CD4-positive, alpha-beta T cell treated with Interleukin-15 for 1 hour (primary cell): Measurements from ENCODE around the gene SUSD5.
"Not testable (repeated sequence)": the region's sequence is repeated elsewhere in the genome, so short reads cannot be mapped to it uniquely, and the experiment has no call there.

ENCODE experiments used
- DNase-seq: peaks from one replicate; pipeline ENCODE4 v3.0.0-alpha.2; 2020

SUSD5 gene

DNA sequence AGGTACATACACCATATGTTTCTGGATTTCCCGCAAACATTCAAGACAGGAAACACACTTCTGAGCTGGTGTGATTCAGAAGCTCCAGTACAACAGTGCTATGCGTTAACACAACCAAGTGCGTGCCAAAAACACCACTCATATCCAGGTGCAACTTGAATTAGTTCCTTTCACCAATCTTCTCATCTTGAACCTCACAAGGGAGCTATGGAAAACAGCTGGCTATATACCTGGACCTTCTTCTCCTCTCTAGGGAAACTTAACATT is 31.3 kb downstream of the SUSD5 start:
- no peak for DNase-seq

DNA sequence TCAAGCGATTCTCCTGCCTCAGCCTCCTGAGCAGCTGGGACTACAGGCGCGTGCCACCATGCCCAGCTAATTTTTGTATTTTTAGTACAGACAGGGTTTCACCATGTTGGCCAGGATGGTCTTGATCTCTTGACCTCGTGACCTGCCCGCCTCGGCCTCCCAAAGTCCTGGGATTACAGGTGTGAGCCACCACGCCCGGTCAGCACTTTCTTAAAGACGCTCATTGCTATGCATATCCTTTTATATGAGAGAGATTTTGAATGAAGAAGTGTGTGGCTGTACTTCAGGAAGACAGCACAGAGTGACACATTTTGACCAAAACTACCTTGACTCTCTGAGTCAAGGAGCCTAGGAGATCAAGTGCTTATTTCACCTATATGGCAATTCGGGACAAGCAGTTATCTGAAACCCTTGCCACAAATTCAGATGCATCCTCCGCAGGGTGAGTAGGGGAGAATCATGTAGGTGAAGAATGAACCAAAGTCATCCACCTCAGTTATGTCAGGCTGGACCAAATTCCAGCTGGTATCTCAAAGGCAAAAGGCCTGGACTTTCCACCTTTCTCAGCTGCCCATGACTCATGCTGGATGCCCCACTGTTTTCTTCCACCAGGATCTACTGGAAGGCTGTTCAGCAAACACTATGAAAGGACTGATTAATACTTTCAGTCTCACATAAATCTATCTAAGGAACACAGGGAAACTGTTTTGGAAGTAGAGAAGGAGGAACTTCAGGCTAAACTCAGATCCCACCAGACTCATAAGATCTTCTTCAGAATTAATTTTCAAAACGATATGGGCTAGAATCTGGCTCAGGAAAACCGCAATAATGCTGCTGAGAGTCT is 31.9 kb downstream of the SUSD5 start:
- no peak for DNase-seq

DNA sequence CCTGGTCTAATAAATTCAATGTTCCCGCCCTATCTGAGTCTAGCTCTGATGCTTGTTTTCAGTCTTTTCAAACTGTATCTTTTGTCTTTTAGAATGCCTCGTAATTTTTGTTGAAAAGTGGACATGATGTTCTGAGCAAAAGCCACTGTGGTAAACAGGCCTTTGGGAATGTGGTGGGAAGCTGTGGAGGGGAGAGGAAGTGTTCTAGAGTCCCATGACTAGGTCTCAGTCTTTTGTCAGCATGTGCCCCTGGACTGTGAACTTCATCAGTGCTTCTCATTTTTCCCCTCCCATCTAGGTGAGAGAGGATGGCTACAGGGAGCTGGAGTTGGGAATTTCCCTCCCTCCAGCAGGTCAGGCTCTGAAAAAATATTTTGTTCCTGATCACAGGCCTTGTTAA is 33.7 kb downstream of the SUSD5 start:
- no peak for DNase-seq

DNA sequence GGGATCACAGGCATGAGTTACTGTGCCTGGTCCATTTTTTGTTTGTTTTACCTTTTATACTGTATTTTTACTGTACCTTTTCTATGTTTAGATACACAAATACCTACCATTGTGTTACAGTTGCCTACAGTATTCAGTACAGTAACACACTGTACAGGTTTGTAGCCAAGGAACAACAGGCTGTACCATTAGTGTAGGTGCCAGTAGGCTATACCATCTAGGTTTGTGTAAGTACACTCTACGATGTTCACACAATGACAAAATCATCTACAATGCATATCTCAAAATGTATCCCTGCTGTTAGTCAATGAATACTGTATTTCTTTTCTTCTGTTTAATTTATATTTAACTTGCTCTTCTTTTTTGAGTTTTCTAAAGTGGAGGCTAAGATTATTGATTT is 37.0 kb downstream of the SUSD5 start:
- not testable (repeated sequence) for DNase-seq

DNA sequence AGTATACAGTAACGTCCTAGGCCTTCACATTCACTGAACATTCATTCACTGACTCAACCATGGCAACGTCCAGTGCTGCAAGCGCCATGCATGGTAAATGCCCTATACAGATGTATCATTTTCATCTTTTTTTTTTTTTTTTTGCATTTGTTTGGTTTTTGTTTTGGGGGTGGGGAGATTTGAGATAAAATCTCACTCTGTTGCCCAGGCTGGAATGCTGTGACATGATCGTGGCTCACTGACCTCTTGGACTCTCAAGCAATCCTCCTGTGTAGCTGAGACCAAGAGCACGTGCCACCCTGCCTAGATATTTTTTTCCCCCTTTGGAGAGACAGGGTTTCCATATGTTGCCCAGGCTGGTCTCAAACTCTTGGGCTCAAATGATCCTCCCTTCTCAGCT is 37.4 kb downstream of the SUSD5 start:
- no peak for DNase-seq

DNA sequence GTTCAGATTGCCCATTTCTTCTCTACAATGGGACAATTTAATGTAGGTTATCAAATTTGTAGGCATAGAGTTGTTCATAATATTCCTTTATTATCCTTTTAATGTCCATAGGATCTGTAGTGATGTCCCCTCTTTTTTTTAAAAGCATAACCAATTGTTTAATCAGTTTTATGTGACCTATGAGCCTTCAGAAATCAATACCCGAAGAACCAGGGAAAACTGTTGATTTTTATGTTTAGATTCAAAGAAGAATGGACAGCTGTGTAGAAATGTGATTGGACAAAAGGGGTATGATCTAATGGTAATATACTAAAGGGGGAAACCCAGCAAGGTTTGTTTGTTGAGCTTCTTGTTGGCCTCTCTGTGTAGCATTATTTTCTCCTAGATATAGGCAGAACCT is 39.5 kb downstream of the SUSD5 start:
- DNase-seq, result no peak

DNA sequence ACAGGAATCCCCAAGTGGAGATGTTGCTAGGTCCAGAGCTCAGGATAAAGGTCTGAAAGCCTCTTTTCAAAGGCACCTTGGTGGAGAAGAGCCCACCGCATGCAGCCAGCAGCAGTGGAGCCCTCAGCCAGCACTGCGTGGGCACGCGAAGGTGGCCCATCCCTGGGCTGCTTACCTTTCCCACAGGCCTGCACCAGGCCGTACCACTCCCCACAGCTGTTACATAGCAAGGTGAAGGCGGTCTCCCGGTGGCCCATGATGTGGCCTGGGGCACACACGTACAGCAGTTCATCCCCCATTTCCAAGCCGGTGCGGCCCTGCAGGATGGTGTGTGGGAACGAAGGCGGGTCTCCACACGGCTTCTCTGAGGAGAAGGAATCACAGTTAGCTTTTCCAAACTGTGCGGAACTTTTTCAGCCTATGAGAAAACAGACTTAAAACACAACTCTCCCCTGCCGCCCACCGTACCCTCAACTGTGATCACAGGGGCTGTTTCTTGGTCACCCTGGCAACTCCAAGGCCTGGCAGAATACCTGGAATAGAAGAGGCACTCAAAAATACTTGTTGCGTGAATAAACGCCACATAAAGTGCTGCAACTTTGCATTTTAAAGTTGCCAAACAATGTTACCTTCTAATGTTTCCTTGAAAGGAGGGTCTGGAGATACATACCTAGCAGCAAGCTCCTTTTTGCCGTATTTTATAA is 43.7 kb downstream of the SUSD5 start:
- no peak for DNase-seq

DNA sequence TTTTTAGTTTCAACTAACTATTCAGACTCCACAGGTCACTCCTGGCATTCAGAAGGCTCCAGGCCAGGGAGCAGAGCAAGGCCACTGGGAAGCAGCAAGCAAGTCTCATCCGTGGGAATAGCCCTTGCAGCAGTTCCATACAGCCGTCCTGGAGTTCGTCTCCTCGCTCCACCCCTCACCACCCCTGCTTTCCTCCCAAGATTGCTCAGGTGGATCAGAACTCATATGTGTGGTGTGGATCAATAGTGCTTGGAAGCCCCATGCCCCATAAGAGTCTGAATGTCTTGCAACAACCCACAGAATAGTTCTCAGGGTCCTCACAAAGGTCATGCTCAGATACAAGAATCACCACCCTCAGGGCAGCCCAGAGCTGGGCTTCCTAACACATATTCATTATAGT is 44.5 kb downstream of the SUSD5 start:
- DNase-seq, result no peak

DNA sequence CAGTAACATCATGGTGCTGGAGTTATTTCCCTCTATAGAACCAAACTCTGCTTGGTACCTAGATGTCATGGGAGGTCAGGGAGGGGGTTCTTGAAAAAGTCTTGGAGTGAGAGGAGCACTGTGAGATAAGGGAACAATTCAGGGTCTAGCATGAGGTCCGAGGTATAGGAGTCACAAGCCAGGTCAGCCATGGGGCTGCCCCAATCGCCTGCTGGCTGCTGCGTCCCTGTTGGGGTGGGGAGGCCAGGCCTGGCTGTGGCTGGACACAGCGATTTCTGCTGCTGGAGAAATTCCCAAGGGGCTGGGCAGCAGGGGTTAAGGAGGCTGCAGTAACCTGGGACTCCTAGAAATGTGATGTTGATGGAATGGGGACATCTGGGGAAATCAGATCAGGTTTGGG is 44.9 kb downstream of the SUSD5 start:
- DNase-seq, result no peak

DNA sequence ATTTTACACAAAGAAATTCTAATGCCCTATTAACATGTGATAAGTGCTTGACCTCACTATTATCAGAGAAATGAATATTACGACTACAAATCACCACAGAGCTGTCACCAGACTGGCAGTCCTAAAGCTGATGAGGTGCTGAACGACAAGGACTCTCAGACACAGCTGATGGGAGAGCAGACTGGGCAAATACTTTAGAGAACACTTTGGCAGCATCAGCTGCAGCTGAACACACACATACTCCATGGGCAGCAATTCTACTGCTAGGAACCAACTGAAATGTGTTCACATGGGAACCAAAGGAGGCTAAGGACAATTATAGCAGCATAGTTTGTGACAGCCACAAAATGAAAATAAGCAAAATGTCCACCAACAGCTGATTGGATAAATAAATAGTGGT is 45.5 kb downstream of the SUSD5 start:
- no peak for DNase-seq

DNA sequence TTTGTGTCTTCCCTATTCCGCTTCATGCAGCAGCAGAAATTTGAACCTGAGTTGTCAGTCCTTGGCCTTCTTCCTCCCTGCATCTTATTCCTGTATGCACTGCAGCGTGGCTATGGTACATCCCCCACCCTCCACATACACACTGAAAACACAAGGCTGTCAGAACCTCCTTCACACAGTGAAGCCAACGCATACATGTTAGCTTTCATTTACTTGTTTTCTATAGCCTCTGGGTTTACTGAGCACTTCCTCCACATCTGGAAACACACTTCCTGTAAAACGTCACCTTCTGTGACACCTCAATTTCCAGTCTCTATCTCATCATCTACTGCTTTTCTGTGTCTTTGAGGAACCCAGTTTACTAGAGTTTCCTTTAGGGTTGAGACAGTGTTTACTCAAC is 47.0 kb downstream of the SUSD5 start:
- DNase-seq, result no peak

DNA sequence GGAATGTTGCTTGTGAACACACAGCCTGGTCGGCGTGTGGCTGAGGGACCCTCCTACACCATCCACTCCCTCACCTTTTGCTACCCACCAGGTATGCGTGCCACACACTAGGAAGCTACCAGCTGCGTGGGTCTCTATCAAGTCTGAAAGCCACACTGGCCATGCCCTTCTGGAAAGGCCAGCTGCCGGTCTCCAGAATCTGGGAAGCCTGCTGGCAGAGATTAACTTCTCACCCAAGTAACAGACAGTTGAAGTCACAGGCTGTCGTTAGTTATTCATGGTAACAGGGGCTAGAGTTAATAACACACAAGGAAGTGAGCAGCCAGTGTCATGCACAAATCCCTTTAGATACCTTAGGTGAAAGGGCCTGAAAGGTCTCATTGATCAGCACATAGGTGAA is 48.1 kb downstream of the SUSD5 start:
- no peak for DNase-seq

DNA sequence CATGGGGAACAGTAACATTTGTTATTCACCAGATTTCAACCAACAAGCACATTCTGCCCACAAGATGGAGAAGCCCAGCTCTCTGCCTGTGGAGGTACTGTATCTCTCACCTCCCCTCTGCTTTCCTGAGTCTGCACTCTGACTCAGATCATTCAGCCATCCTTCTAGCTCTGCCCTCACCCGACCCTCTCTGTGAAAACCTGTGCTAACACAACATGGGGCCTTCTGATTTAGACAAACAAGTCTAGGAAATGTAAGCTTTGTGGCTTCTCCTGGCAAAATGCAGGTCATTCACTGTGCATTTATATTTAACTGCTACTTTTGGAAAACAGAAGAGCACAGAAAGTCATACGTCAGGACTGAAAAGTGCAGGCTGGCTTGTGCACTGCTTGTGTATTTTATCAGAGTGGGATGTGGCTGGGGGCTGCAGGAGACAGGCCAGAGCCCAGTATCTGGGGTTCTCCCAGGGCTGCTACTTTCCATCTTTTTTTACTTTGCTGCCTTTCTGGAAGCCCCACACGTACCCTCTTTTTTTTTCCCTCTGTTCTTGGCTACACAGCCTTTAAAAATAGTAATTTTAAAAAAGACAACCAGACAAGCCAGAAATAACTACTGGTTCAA is 50.8 kb downstream of the SUSD5 start:
- no peak for DNase-seq

DNA sequence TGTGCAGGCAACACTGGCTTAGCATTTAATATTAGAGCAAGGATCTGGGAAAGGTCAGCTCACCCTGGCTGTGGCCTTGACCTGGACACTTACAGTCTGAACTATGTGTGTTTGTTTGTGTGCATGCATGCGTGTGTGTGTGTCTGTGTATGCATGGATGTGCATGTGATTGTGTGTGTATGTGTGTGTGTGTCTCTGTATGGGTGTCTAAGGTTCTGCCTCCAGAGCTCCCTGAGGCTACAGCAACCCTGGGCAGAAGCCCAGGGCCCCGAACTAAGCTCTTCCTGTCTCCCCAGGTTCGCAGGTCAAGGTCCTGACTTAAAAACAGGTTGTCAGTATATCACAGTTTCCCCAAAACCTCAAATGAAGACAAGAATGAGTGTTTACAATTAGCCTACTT is 51.3 kb downstream of the SUSD5 start:
- DNase-seq, result no peak

DNA sequence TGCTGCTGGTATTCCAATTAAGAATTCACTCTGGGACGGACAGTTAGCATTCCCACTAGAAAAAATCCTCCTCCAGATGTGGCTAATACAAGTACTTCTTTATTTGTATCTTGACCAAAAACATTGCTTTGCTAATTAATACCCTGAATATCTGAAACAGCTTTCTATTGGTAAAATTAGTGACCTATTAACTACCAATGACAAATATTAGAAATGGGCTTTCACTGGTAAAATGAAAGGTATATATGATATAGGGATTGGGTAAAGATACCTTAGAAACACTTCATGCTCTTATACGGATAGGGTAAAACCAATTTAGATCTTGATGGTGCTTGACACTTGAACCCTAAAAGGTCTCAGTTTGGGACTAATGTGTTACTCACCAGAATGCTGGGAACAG is 52.5 kb downstream of the SUSD5 start:
- no peak for DNase-seq

DNA sequence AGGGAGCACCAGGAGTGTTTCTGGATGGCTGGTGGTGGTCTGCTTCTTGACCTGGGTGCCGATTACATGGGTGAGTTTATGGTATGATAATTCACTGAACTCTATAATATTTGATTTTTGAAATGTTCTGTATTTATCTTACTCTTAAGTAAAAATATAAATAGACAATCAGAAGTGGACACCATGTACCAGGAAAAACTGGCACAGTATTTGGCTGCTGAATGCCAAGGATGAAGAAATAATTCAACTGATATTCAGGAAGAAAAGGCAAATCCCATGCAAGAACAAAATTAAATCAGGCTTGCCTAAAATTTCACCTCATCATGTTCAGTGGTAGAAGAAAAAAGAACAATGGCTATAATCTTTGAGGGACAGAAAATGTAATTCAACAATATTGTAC is 53.2 kb downstream of the SUSD5 start:
- DNase-seq, result no peak

DNA sequence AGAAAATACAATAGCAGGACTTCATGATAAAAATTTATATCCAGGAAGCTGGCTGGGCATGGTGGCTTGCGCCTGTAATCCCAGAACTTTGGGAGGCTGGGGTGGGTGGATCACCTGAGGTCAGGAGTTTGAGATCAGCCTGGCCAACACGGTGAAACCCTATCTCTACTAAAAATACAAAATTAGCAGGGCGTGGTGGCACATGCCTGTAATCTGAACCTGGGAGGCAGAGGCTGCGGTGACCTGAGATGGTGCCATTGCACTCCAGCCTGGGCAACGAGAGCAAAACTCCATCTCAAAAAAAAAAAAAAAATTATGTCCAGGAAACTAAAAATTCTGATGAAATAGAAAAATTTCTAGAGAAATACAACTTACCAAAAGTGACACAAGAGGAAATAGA is 56.0 kb downstream of the SUSD5 start:
- DNase-seq, result not testable (repeated sequence)

DNA sequence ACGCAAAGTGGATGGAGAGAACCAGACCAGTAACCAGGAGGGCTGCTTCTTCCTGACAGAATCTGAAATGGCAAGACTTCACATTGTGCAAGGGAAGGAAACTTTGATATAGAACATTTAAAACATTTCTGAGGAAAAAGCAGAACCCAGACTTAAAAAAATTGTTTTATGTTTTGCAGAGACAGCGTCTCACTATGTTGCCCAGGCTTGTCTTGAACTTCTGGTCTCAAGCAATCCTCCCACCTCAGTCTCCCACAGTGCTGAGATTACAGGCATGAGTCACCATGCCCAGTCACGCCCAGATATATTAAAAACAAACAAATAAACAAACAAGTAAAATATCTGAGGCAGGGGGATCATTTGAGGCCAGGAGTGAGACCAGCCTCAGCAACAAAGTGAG is 58.6 kb downstream of the SUSD5 start:
- DNase-seq, result no peak

DNA sequence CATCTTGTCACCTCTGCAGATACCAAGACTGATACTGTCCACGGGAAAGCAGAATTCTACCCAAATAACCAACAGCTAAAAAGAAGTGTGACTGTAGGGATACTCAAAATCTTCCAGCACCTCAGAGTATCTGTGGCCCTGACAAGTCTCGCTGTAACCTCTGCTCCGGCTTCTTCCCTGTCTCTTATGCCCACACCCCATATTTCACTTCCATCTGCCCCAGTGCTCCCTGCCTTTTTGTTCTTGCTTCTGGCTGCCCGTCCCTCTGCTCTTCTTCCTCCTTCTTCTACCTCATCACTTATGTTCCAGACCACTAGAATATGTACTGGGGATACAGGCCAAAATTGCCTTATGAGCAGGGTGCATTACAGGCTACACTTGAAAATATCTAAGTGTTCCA is 59.4 kb downstream of the SUSD5 start:
- DNase-seq, result no peak

DNA sequence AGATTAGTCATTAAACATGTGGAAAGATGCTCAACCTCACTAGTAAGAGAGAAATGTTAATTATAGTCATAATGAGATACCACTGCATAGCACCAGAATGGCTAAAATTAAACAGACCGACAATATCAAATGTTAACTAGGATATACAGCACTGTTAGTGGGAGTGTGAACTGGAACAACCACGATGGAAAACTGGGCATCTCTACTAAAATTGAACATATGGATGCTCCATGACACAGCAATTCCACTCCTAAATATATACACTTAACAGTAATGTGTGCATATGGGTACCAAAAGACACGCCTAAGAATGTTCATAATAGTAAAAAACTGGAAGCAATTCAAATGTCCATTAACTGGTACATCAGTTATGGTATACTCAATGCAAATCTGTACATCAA is 63.3 kb downstream of the SUSD5 start:
- no peak for DNase-seq

DNA sequence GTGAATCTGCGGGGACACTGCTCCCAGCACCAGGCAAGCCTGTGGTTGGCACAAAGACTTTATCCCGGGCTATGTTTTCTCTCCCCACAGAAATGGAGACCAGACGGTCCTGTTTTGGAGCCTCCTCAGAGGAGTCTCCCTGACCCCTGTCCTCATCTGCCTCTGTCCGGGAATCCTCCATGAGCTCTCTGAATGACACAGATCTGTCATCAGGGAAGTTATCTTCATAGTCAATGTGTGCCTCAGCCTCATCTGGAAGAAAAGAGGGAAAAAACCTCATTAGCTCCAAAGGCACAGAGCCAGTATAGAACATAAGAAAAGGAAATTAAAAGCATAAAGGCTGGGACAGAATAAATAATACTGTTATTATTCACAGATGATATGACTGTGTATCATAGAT is 64.8 kb downstream of the SUSD5 start:
- DNase-seq, result no peak

DNA sequence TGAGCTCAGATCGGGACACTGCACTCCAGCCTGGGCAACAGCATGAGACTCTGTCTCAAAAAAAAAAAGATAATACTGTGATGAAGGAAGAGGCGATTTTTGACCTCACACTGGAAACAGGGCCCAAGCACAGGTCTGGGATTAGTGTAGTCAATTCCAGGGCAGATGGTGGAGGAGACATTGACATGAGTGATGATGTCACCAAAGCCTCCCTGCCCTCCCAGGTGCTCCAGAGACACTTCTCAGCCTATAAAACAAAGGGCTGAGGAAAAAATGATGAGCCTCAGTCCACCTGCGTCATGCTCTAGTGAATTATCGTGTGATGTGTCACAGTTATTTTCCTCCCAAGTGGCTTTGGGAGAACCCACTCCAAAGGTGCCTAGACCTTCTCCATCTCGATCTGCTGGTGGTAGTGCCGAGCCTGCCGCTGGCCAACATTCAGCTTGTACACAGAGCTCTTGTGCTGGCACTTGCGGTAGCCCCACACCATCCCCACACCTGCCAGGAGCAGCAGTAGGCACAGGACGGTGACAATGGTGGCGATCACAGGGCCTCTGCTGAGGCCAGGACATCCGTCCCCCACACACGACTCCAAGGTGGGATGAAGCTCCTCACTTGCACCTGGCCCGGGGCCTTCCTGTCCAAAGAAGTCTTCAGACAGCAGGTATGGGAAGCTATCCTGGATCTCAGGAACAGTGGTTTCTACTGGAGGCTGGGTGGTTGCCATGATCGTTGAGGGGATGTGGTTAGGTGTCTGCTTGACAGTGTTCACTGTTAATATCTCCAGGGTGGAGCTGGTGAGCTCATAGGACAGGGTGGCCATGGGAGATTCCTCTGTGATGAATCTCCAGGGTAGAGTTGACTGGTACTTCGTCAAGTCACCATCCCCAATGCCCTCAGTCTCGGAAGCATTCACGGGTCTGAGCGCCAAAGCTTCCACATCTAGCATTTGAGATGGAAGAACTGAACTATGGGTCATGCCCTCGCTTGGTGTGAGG is 65.9 kb downstream of the SUSD5 start:
- no peak for DNase-seq

DNA sequence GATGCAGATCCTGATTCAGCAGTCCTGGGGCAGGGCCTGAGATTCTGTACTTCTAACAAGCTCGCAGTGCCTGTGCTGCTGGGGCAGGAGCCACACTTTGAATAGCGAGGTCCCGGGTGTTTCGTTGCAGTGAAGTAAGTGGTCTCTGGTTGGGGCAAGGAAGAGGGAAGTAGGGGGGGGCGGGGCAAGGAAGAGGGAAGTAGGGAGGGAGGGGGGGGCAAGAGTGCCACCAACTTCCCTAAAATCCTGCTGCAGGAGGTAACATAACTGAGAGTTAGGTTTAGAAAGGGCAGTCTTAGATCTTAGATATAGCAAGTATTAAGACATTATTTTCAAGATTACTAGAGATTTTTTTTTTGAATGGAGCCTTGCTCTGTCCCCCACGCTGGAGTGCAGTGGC is 69.3 kb downstream of the SUSD5 start:
- no peak for DNase-seq
